T-helper 1 cell (primary cell): ENCODE measurements around the gene MAN1C1.
A peak's percentile ranks its signal among the peaks of the same experiment; 100 is the strongest.
"Not testable (repeated sequence)": the region's sequence is repeated elsewhere in the genome, so short reads cannot be mapped to it uniquely, and the experiment has no call there.

Source experiments
- DNase-seq, 5 donors: peaks; one replicate each; pipeline ENCODE4 v3.0.0-alpha.2; 2012 to 2020

The MAN1C1 gene

DNA sequence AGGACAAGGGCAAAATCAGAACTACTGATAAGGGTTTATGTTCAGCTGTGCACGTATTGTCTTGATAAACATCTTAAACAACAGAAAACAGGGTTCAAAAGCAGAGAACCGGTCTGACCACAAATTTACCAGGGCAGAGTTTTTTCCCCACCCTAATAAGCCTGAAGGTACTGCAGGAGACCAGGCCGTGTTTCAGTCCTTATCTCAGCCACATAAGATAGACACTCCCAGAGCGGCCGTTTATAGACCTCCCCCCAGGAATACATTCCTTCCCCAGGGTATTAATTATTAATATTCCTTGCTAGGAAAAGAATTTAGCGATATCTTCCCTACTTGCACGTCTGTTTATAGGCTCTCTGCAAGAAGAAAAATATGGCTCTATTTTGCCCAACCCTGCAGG is 19.6 kb downstream of the MAN1C1 start:
- not testable (repeated sequence) for DNase-seq

DNA sequence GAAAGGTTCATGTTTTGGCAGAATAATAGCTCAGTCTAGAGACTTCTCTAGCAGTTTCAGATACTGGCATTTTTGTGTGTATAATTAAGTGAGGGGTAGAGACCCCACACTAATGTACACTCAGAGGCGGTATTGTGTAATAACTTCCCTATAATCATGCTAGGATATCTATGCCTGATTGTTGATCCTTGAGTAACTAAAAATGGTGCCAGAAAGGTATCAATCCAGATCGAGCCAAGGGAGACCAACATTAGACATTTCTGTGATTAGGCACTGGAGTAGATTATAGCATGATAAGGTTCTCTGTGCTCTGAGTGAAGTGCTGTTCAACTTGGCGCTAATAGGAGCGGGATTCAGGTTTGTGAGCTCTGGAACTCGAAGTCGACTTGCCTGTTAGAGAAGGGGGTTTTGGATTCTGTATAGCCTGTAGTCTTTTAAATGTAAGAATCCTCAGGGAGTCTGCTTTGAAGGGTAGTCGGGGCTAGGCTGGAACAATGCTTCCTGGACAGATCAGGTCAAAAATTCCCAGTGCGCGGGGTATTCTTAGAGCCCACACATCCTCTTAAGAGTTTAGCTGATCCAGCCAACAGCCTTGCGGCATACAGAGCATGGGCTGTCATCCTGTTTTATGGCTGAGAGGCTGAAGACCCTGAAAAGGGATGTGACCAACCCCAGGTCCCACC is 24.2 kb downstream of the MAN1C1 start:
- DNase-seq = no peak

DNA sequence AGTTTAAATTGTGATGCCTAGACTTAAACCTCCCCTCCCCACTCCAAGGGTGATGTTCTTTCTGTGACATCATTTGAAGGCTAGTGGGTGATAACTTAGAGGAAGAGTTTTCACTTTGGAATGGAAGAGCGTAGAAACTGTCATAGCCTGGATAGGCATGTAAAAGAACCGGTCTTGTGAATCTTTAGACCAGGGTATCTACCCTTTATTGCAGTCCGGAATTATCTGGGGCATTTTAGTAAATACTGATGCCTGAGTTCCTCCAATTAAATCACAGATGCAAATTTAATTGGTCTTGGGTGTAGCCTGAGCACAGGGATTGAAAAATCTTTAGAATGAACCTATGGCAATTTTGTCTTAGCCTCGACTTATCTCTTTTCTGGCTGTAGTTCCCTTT is 24.7 kb downstream of the MAN1C1 start:
- no peak for DNase-seq

- DNase-seq = peak in 1 of 5 donors; percentile 37
These were observed 25.5 kb downstream of the MAN1C1 start for GRCh38 chr1:25641931-25642573.

DNA sequence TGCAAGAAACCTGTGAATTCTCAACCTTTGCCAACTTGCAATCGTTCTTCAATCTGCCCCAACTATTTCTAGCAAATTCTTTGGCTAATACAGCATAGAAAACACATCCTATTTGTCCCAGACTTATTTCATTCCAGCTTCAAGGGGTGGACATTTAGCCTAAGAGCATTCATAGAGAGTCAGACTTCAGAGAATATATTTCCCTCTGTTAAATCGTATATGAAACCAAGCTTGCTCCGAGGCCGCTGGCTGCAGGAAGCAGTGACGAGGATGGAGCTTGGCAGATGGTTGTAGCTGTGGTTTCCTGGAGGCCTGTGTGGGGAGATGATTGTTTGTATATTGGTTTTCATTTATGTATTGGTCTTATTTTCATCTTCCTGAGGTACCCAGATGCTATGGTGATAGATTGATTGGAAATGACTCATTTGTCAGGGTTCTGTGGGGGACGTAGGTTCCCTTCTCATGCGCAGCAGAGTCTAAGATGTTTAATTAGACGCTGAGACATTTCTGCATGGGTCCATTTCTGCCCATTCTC is 26.1 kb downstream of the MAN1C1 start:
- peak in 4 of 5 donors; percentile 56 to 92 (median 66) for DNase-seq

- DNase-seq = no peak
These were observed 27.3 kb downstream of the MAN1C1 start for GRCh38 chr1:25643929-25644328.

- DNase-seq = no peak
These were observed 28.4 kb downstream of the MAN1C1 start for GRCh38 chr1:25644962-25645361.

- DNase-seq = no peak
These were observed 29.2 kb downstream of the MAN1C1 start for GRCh38 chr1:25645637-25646400.

DNA sequence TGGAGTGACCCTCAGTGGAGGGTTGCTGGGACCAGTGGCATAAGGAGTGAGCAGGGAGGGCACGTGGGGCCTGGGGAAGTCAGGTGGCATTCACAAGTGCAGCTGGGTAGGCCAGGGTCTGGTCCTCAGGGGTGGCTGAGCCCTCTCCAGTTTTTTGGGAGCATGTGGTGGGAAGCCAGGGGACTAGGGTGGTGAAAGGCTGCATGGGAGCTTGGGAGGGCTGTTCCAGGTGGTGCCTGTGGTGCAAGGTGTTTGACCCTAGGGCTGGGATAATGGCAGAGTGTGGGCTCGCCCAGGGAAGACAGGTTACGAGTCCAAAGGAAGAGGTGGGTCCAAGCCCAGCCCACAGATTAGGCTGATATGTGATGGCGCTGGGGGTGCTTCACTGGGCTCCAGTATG is 30.5 kb downstream of the MAN1C1 start:
- DNase-seq = no peak

DNA sequence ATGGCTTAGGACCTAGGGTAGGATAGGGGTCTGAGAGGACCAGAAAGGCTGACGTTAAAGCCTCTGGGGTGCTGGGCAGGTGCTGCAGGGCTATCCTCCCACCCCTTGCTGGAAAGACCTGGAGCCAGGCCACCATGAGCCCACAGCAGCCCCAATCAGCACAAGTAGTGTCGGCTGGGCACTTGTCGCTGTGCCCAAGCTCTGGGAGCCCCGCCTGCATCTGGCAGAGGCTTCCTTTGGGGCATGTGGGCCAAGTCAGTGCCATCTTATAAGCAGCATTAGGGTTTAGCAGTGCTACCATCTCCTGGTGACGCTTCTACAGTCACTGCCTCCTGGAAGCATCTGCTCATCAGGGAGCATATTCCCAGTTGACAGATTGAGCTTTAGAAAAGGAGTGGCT is 31.3 kb downstream of the MAN1C1 start:
- no peak for DNase-seq

DNA sequence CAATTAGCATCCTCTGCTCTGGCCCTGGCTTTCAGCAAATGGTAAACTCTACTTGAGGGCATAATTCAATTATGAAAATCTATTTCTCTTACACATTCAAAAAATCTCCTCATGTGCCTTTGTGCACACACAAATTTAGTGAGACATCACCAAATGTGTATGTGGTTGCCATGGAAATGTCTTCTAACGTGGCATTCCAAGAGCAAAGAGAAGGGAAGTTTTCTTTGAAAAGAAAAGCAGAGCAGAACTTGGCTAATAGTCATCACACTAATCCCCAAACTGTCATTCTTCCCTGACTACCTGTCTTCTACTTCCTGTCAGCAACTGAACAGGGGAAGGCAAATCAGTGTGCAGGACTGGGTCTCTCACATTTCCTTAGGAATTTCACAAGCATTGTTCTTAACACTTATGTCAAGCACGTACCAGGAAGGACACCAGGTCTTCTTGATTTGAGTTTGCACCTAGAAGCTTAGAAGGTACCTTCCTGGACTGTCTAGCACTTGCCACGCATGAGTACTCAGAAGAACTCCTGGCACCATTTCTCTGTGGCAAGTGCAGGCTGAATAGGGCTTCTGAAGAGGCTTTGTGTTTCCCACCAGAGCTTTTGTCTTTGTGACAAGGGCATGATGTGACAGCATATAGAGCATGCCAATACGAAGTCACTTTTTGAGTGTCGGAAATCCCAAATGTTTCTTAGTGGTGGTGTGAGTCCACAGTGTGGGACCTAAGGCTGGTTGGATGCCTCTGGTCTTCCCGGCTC is 32.3 kb downstream of the MAN1C1 start:
- no peak for DNase-seq

GRCh38 chr1:25649505-25650288 is 33.1 kb downstream of the MAN1C1 start:
- DNase-seq = no peak

DNA sequence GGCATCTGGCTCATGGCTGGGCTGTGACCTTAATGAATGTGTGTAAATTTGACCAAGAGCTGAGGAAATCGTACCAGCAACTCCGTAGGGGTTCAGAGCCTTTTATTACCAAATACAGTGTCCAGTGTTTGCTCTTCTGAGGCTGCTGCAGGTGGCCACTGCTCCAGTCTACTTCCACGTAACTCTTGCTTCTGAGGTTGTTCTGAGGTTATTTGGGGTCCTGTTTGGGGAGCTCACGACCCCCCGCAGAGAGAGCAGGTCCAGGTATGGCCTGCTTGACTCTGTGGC is 33.6 kb downstream of the MAN1C1 start:
- no peak for DNase-seq

GRCh38 chr1:25651036-25651640 is 34.5 kb downstream of the MAN1C1 start:
- DNase-seq = no peak

- DNase-seq = no peak
These were observed 35.5 kb downstream of the MAN1C1 start for GRCh38 chr1:25651824-25652741.

GRCh38 chr1:25653558-25653957 is 37.0 kb downstream of the MAN1C1 start:
- no peak for DNase-seq

- no peak for DNase-seq
These were observed 37.6 kb downstream of the MAN1C1 start for GRCh38 chr1:25654109-25654660.

- DNase-seq = no peak
These were observed 40.7 kb downstream of the MAN1C1 start for GRCh38 chr1:25657121-25657882.
